HepG2 (cell line): ENCODE results near the gene TNFAIP8L1.

Experiments
- EP300 ChIP-seq, 3 experiments: sonication (generic) in 1 of 3; formaldehyde crosslinking in 1 of 3; IDR thresholded peaks; 2 replicates each; pipeline versions ENCODE4 v1.5.1 to v1.6.1; 2011 to 2020; ENCODE audit warnings: low read depth in 2 of 3, low read length in 2 of 3, borderline replicate concordance in 1 of 3, improper control_type of control experiment in 1 of 3, mild to moderate bottlenecking in 1 of 3, missing genetic modification reagents in 1 of 3, moderate library complexity in 1 of 3
- FOSL2 ChIP-seq: sonication (generic); formaldehyde crosslinking; IDR thresholded peaks from 2 replicates; pipeline ENCODE4 v1.4.0; 2020; ENCODE audit warnings: missing genetic modification reagents
- HDAC1 ChIP-seq: sonication (generic); formaldehyde crosslinking; IDR thresholded peaks from 2 replicates; pipeline ENCODE4 v1.5.1; 2020; ENCODE audit warnings: mild to moderate bottlenecking, missing genetic modification reagents
- JUND ChIP-seq: sonication (generic); formaldehyde crosslinking; IDR thresholded peaks from 2 replicates; pipeline ENCODE4 v1.8.0; 2022; ENCODE audit warnings: mild to moderate bottlenecking, missing genetic modification reagents
- POLR2A ChIP-seq, 2 experiments: IDR thresholded peaks; 2 replicates each; pipeline ENCODE4 v1.6.1; 2011; ENCODE audit warnings: low read depth in 2 of 2, low read length in 2 of 2, mild to moderate bottlenecking in 1 of 2, moderate library complexity in 1 of 2; ENCODE audit not compliant: insufficient read depth in 1 of 2
- ZNF136 ChIP-seq: sonication (generic); formaldehyde crosslinking; IDR thresholded peaks from 2 replicates; pipeline ENCODE4 v1.8.1; 2022; ENCODE audit warnings: low read depth, mild to moderate bottlenecking, moderate library complexity, missing genetic modification reagents
- ZNF598 ChIP-seq: sonication (generic); formaldehyde crosslinking; IDR thresholded peaks from 2 replicates; pipeline ENCODE4 v1.5.1; 2020; ENCODE audit warnings: mild to moderate bottlenecking, missing genetic modification reagents, borderline replicate concordance
- TF ChIP-seq, protein P1 (sequence below): sonication (generic); formaldehyde crosslinking; IDR thresholded peaks from 2 replicates; pipeline ENCODE4 v1.5.0; 2020; ENCODE audit warnings: mild to moderate bottlenecking, missing genetic modification reagents, moderate library complexity
- TF ChIP-seq, protein P2 (sequence below): IDR thresholded peaks from 2 replicates; pipeline ENCODE4 v1.6.1; 2016
- TF ChIP-seq, protein P3 (sequence below): sonication (generic); formaldehyde crosslinking; IDR thresholded peaks from 2 replicates; pipeline ENCODE4 v1.5.1; 2020; ENCODE audit warnings: mild to moderate bottlenecking, missing genetic modification reagents, moderate library complexity
- TF ChIP-seq, protein P4 (sequence below), 2 experiments: fragments of 450-650 bp in 1 of 2; sonication (generic) in 1 of 2; formaldehyde crosslinking in 1 of 2; IDR thresholded peaks; 2 replicates each; pipeline versions ENCODE4 v1.6.1 to v1.8.0; 2016 to 2022; ENCODE audit warnings: antibody characterized with exemption in 1 of 2, mild to moderate bottlenecking in 1 of 2, missing genetic modification reagents in 1 of 2
- TF ChIP-seq, protein P5 (sequence below): sonication (generic); formaldehyde crosslinking; IDR thresholded peaks from 2 replicates; pipeline ENCODE4 v1.5.0; 2020; ENCODE audit warnings: mild to moderate bottlenecking, missing genetic modification reagents

DNA sequence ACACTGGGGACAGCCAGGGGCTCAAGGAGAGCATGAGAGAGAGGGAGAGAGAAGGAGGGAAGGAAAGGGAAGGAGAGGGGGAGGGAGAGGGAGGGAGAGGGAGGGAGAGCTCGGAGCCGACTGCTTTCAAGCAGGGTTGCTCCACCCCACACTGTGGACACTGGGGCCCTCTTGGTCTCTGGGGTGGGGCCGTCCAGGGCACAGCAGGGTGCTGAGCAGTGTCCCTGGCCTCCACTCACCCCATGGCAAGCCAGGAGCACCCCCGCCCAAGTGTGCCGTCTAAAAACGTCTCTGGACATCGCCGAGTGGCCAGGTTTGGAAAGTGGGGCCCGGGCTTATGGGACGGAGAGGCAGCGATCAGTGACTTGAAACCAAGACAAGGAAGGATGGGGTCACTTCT, 63.4 kb downstream of the TNFAIP8L1 start:
- TF ChIP-seq FOSL2 (no peak), JUND (no peak), HDAC1 (no peak), ZNF136 (CRISPR knock-in tag) (no peak), EP300 (IDR thresholded peaks at IDR 0.05; ENCODE audit: low read depth in 2 of 2, low read length in 2 of 2) (no peak), EP300 (CRISPR knock-in tag; IDR thresholded peaks at IDR 0.05; ENCODE audit: borderline replicate concordance) (no peak), POLR2A (IDR thresholded peaks at IDR 0.05; ENCODE audit: insufficient read depth in 1 of 2, low read depth in 2 of 2, low read length in 2 of 2) (no peak), ZNF598 (CRISPR knock-in tag) (no peak)
- TF ChIP-seq, protein P1, sequence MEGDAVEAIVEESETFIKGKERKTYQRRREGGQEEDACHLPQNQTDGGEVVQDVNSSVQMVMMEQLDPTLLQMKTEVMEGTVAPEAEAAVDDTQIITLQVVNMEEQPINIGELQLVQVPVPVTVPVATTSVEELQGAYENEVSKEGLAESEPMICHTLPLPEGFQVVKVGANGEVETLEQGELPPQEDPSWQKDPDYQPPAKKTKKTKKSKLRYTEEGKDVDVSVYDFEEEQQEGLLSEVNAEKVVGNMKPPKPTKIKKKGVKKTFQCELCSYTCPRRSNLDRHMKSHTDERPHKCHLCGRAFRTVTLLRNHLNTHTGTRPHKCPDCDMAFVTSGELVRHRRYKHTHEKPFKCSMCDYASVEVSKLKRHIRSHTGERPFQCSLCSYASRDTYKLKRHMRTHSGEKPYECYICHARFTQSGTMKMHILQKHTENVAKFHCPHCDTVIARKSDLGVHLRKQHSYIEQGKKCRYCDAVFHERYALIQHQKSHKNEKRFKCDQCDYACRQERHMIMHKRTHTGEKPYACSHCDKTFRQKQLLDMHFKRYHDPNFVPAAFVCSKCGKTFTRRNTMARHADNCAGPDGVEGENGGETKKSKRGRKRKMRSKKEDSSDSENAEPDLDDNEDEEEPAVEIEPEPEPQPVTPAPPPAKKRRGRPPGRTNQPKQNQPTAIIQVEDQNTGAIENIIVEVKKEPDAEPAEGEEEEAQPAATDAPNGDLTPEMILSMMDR (CRISPR knock-in tag), result no peak
- TF ChIP-seq, protein P2, sequence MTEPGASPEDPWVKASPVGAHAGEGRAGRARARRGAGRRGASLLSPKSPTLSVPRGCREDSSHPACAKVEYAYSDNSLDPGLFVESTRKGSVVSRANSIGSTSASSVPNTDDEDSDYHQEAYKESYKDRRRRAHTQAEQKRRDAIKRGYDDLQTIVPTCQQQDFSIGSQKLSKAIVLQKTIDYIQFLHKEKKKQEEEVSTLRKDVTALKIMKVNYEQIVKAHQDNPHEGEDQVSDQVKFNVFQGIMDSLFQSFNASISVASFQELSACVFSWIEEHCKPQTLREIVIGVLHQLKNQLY (CRISPR knock-in tag), result no peak
- TF ChIP-seq, protein P3, sequence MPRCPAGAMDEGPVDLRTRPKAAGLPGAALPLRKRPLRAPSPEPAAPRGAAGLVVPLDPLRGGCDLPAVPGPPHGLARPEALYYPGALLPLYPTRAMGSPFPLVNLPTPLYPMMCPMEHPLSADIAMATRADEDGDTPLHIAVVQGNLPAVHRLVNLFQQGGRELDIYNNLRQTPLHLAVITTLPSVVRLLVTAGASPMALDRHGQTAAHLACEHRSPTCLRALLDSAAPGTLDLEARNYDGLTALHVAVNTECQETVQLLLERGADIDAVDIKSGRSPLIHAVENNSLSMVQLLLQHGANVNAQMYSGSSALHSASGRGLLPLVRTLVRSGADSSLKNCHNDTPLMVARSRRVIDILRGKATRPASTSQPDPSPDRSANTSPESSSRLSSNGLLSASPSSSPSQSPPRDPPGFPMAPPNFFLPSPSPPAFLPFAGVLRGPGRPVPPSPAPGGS, result no peak
- TF ChIP-seq, protein P4, sequence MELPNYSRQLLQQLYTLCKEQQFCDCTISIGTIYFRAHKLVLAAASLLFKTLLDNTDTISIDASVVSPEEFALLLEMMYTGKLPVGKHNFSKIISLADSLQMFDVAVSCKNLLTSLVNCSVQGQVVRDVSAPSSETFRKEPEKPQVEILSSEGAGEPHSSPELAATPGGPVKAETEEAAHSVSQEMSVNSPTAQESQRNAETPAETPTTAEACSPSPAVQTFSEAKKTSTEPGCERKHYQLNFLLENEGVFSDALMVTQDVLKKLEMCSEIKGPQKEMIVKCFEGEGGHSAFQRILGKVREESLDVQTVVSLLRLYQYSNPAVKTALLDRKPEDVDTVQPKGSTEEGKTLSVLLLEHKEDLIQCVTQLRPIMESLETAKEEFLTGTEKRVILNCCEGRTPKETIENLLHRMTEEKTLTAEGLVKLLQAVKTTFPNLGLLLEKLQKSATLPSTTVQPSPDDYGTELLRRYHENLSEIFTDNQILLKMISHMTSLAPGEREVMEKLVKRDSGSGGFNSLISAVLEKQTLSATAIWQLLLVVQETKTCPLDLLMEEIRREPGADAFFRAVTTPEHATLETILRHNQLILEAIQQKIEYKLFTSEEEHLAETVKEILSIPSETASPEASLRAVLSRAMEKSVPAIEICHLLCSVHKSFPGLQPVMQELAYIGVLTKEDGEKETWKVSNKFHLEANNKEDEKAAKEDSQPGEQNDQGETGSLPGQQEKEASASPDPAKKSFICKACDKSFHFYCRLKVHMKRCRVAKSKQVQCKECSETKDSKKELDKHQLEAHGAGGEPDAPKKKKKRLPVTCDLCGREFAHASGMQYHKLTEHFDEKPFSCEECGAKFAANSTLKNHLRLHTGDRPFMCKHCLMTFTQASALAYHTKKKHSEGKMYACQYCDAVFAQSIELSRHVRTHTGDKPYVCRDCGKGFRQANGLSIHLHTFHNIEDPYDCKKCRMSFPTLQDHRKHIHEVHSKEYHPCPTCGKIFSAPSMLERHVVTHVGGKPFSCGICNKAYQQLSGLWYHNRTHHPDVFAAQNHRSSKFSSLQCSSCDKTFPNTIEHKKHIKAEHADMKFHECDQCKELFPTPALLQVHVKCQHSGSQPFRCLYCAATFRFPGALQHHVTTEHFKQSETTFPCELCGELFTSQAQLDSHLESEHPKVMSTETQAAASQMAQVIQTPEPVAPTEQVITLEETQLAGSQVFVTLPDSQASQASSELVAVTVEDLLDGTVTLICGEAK (IDR thresholded peaks at IDR 0.05), result no peak
- TF ChIP-seq, protein P4 (CRISPR knock-in tag; IDR thresholded peaks at IDR 0.05), result no peak
- TF ChIP-seq, protein P5, sequence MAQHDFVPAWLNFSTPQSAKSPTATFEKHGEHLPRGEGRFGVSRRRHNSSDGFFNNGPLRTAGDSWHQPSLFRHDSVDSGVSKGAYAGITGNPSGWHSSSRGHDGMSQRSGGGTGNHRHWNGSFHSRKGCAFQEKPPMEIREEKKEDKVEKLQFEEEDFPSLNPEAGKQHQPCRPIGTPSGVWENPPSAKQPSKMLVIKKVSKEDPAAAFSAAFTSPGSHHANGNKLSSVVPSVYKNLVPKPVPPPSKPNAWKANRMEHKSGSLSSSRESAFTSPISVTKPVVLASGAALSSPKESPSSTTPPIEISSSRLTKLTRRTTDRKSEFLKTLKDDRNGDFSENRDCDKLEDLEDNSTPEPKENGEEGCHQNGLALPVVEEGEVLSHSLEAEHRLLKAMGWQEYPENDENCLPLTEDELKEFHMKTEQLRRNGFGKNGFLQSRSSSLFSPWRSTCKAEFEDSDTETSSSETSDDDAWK, result no peak
